SK-N-SH treated with all-trans-retinoic acid at 6 μM for 48 hours (cell line): ENCODE data around the gene NHLH2.

Experiments
- ISL1 ChIP-seq: fragments of 250-450 bp; sonication (Bioruptor Pico); IDR thresholded peaks from 2 replicates; pipeline ENCODE4 v2.1.2; 2022; ENCODE audit warnings: mild to moderate bottlenecking, moderate library complexity
- ZC3H10 ChIP-seq: fragments of 250-450 bp; sonication (Bioruptor Pico); IDR thresholded peaks from 2 replicates; pipeline ENCODE4 v1.5.1; 2021; ENCODE audit warnings: mild to moderate bottlenecking, moderate library complexity

- TF ChIP-seq ISL1 (CRISPR knock-in tag) (no peak), ZC3H10 (CRISPR knock-in tag) (no peak)
Measured at GRCh38 chr1:115842948-115843347, 2.0 kb upstream of the NHLH2 start.
